Fibroblast of villous mesenchyme (primary cell): ENCODE data around the gene GON7. TPM values are rescaled to one million over a fixed set of nuclear protein-coding genes. Genes with fewer than 3 reads are reported as not detected.

ENCODE experiments used
- DNase-seq: peaks from one replicate; pipeline ENCODE4 v3.0.0-alpha.2; 2010; ENCODE audit warnings: low read depth
- H3K4me3 ChIP-seq: 2 replicates; pipeline ENCODE4 v1.5.1; 2011; ENCODE audit warnings: low read depth, mild to moderate bottlenecking, low read length
- CTCF ChIP-seq: IDR thresholded peaks from 2 replicates; pipeline ENCODE4 v1.5.1; 2012; ENCODE audit warnings: low read depth, mild to moderate bottlenecking, low read length; ENCODE audit not compliant: insufficient read depth
- total RNA-seq: library from RNA; depleted of rRNA; stranded (reverse); fragments of >200 nt; gene quantifications from 2 replicates; pipeline ENCODE4 v1.2.3, GENCODE V29; 2012

The GON7 gene
- total RNA-seq, 1 donor = 11.7 TPM

GRCh38 chr14:93220509-93220908 lies 13.6 kb upstream of the GON7 start:
- no peak for TF ChIP-seq CTCF
- no peak for DNase-seq
- H3K4me3 ChIP-seq = no peak overlapping the region

- H3K4me3 ChIP-seq = no peak overlapping the region
- TF ChIP-seq CTCF = peak; percentile 58
- DNase-seq = peak; percentile 66
Measured at GRCh38 chr14:93219103-93219726, 12.3 kb upstream of the GON7 start.

GRCh38 chr14:93214598-93214997 lies 7.7 kb upstream of the GON7 start:
- no peak overlapping the region for H3K4me3 ChIP-seq
- no peak for DNase-seq
- no peak for TF ChIP-seq CTCF

- no peak for DNase-seq
- TF ChIP-seq CTCF = no peak
- H3K4me3 ChIP-seq = no peak overlapping the region
Measured at GRCh38 chr14:93212432-93212831, 5.6 kb upstream of the GON7 start.

- peak overlapping the region; percentile 74 for H3K4me3 ChIP-seq
- peak; percentile 64 for DNase-seq
- TF ChIP-seq CTCF = peak; percentile 48
Measured at GRCh38 chr14:93207468-93208308, 823 bp upstream of the GON7 start.

GRCh38 chr14:93201155-93201704 lies 5.6 kb downstream of the GON7 start:
- TF ChIP-seq CTCF = no peak
- no peak for DNase-seq
- H3K4me3 ChIP-seq = no peak overlapping the region
